CD4-positive, alpha-beta T cell treated with Interleukin-6 for 4 hours (primary cell): Measurements from ENCODE around the gene PDGFB.

ENCODE experiments used
- DNase-seq: peaks from one replicate; pipeline ENCODE4 v3.0.0-alpha.2; 2020; ENCODE audit warnings: mixed read lengths

PDGFB gene

DNA sequence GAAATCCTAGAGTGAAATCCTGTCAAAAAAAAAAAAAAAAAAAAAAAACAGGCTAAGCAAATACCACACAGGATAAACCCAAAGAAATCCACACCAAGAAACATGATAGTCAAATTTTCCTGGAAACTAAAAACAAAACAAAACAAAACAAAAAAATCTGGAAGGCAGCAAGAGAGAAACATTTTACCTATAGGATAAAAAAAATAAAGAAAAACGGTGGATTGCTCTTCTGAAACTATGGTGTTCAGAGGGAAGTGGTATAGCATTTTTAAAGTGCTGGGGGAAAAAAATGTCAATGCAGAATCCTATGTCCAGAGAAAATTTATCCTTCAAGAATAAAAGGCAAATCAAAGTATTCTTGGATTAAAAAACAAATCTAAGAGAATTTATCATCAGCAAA is 50.7 kb downstream of the PDGFB start:
- DNase-seq, result no peak

DNA sequence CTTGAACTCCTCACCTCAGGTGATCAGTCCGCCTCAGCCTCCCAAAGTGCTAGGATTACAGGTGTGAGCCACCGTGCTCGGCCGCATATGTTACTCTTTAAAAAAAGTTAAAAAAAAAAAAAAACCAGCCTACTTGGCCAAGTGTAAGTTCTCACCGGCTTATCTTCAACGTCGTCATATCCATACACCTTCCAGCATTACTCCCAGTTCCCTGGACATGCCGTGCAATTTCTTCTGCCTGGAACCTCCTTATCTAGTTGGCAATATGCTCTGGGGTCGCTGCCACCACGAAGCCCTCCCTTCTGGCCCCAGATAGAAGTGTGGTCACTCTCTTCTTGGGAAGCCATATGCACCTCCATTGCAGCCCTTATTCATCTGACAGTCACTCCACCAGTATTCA is 56.0 kb downstream of the PDGFB start:
- DNase-seq, result no peak

DNA sequence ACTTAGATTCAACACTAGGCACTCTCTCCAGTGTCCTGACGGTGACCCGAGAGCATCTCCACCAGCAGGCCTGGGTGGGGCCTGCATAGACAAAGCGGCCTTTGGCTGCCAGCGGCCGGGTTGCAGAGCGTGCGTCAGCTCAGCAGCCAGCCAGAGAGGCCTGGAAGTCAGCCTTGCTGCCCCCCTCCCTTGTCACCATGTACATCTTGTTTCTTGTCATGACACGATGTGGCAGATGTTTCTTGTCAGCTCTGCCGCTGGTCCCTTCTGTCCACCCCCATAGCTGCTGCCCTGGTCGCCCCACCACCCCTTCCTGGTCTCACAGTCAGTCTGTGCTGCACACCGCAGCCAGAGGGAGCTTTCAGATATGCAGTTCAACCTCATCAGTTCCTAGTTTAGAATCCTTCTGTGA is 59.2 kb downstream of the PDGFB start:
- no peak for DNase-seq

GRCh38 chr22:39184586-39185577 is 59.9 kb downstream of the PDGFB start:
- DNase-seq, result no peak

GRCh38 chr22:39183991-39184585 is 60.7 kb downstream of the PDGFB start:
- no peak for DNase-seq

DNA sequence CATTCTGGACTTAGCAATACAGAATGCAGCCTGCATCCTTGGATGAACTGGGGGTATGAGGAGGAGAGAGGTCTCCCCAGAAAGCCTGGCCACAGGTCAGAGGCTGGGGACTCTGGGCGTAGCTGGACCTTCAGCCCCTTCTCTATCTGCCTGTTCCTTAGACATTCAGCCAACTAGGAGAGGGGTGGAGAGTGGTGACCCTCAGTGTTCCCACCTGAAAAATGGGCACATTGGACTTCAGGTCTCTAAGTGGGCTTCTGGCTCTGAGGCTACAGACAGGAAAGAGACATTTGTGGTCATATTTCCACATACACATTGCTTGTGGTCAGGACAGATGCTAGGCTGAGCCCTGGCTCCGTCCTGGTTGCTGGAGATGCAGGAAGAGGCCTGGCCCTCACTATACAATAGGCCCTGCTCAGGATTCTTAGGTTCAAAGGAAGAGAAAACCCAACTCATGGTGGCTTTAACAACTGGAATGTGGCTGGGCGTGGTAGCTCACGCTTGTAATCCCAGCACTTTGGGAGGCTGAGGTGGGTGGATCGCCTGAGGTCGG is 62.2 kb downstream of the PDGFB start:
- DNase-seq, result no peak

- DNase-seq, result no peak
Measured at GRCh38 chr22:39181778-39182177, 63.0 kb downstream of the PDGFB start.

DNA sequence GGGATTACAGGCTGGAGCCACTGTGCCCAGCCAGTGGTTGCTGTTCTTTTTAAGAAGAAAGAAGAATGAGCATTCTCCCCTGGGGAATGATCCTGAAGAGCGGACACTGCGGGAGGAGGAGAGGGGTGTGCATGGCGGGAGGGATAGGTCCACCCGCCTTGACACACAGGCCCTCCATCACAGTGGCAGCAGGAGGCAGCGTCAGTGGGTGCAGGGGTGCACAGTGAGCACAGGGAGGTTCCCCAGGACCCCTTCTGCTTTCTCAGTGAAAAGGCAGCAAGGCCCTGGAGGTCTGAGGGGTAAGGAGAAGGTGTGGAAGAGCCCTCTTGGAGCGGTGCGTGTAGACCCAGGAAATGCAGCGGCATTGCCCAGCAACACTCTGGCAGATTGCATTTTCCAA is 63.4 kb downstream of the PDGFB start:
- no peak for DNase-seq

DNA sequence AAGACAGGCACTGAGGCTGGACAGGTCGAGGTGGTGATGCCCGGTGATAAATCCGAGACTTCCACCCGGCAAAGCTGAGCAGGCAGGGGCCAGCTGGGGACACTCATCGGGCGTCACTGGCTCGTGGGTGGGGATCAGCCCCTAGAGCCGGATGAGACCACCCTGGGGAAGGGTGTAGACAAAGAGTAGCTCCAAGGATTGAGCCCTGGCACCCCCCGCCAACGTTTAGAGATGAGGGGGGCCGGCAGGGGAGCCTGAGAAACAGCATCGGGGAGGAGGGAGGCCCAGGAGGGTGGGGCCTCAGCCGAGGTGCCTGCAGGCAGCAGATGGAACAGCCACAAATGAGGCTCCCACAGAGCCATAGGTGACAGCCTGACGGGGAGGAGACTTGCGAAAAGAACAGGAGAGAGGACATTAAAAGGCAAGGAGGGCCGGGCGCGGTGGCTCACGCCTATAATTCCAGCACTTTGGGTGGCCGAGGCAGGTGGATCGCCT is 64.9 kb downstream of the PDGFB start:
- DNase-seq, result no peak

- no peak for DNase-seq
Measured at GRCh38 chr22:39179401-39179827, 65.4 kb downstream of the PDGFB start.

- DNase-seq, result no peak
Measured at GRCh38 chr22:39178206-39179111, 66.3 kb downstream of the PDGFB start.

DNA sequence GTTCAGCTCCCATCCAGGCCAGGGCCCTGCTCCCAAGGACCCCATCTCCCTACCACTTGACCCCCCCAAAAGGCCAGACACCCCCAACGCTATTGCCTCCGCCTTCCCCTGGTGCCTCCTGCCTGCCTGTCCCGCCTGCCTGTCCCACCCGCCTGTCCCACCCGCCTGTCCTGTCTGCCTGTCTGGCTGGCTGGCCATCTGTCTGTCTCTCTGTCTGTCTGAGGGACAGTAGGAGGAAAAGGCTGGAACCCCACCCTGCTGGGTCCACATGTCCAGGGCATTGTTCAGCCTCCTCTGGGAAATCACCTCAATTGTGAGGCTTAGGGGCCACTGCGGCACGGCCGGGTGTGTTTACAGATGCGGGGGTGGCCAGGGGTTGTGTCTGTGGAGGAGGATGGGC is 67.0 kb downstream of the PDGFB start:
- no peak for DNase-seq

DNA sequence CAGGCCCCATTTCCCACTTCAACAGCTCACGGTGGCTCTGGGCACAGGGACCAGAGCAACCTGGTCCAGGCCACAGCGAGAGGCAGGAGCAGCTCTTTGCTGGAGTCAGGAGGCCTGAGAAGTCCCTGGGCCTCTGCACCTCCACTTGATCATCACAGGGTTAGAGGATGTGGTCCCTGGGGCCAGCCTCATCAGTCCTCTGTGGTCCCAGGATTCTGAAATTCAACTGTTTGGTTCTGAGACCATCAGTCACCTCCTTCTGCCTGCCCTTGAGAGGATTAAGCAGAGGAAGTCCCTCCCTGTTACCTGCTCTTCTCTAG is 67.4 kb downstream of the PDGFB start:
- DNase-seq, result no peak

DNA sequence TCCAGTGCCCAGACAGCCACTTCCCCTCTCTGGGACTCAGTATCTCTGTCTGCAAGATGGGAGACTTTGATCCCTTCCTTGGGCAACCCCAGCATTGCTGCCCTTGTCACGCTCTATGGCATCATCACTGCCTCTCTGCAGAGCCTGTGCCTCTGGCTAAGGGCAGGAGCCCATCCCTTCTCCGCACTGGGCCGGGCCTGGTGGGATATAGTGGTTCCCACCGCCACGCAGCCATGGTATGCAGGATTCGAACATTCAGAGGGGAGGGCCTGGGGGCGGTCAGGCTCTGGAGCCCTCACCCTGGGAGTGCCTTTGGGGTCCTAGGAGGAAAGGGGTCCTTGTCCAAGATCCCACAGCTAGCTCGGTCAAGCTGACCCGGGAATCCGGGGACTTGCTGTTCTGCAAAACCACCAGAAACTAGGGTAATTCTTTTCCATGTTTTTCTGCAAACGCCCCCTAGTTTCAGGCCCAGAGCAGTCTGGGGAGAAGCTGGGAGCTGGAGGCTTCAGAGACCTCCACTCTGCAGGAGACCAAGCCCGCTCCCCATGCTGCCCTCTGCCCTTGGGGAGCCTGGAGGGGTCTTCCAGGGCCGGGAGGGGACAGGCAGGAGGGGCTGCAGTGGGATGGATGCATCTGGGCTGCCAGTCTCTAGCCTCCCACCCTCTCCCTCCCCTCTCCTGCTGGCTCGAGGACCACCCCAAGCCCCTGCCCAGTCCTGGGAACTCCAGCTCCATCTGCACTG is 67.9 kb downstream of the PDGFB start:
- DNase-seq, result no peak

DNA sequence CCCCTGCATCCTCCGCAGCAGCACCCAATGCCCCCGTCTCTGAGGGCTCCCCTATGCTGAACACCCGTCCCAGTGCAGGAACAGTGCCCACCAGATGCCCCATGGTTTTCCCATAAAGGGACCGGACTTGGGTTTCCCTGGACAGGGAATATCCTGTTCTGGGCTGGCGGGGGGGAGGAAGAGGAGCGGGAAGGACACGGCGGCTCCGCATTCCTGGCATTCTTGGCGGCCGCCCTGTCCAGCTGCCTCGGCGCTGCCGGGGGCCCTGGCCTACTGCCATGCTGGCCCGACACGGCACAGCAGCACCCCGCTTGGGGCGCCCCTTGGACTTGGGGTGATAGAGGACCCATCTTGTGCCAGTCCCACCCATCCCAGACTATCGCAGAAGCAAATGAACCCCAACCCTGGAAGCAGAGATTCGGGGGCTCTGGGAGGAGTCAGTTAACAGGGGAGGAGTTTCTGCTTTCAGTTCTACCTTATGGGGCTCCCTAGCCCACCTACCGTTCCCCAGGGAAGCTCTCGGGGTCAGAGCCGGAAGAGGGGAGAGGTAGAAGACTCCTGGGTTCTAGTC is 68.6 kb downstream of the PDGFB start:
- no peak for DNase-seq

DNA sequence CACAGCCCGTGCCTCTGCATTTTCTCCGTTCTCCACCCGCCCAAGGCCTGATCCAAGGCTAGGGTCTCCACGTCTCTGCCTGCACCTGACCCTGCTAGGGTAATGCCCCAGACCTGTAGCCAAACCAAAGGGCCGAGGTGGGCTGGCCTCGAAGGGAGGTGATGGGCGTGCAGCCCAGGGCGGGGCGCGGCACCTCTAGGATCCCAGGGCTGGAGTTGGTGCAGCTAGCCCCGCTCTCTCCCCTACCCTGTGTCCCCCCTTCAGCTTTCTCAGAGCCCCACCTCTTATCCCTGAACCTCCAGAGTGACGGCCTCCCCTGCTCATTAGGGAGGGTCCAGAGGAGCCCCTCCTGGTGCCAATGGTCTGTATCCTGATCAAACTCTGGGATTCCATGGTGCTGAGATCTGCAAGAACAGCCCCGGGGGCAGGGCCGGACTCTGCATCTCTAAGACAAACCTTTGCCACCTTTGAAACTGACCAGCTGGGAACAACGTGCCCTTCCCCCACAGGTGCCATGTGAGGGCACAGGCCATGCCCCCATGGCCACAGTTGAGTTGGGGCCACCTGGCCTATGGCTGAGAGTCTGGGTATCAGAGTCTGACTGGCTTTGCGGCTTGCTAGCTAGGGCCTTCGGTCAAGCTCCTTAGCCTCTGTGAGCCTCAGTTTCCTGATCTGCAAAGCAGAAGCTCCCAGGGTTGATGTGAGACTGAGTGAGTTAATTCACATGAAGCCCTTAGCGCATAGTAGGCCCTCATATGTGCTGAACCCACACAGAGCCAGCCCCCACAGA is 69.2 kb downstream of the PDGFB start:
- no peak for DNase-seq

DNA sequence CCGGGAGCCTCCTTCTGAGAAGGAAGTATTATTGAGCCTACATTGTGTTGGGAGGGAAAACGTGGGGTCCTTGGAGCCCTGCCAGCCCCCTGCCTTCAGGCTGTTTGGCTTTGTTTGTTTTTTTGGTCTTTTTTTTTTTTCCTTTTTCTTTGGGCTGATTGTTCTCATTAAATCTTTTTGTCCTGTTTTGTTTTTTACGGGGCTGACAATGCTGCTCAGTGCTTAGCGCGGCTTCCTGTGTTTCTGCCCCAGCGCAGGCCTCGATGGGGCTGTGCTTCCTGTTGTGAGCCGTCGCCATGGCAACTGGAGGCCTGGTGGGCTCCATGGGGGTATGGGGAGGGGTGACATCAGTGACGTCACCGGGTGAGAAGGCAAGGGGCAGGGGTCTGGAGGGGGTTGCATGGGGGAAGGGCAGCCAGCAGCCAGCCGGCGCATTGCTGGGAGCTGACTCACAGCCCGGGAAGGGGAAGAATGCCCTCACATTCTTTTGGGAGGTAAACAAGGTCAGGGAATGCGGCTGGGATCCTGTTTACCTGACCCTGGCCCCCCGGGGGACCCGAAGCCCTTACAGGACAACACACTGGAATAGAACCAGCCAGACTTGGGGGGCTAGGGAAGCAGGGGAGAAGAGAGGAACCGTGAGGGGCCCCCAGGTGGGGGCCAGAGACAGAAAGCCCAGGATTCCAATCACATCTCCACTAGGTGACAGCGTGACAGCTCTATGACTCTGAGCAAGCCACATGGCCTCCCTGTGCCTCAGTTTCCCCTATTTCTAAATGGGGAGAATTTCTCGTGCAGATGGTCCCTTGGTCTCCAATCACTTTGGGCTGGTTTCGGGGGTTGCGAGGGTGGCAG is 70.1 kb downstream of the PDGFB start:
- peak; percentile 89 for DNase-seq

GRCh38 chr22:39173787-39174497 is 70.8 kb downstream of the PDGFB start:
- DNase-seq, result peak; percentile 57
